Measurements from ENCODE around the gene TMEM89. TPM values are rescaled to one million over a fixed set of nuclear protein-coding genes. Genes with fewer than 3 reads are reported as not detected.

The TMEM89 gene
- total and polyA plus RNA-seq, 9 donors, result not detected

GRCh38 chr3:48637305-48637704 lies 15.7 kb upstream of the TMEM89 start:
- no peak overlapping the region for H3K4me3 ChIP-seq
- H3K9me3 ChIP-seq, result no peaks in the 10 kb centered on the region
- TF ChIP-seq POLR2A (IDR thresholded peaks at IDR 0.05) (no peak), EP300 (IDR thresholded peaks at IDR 0.05) (no peak)
- TF ChIP-seq, protein P1, sequence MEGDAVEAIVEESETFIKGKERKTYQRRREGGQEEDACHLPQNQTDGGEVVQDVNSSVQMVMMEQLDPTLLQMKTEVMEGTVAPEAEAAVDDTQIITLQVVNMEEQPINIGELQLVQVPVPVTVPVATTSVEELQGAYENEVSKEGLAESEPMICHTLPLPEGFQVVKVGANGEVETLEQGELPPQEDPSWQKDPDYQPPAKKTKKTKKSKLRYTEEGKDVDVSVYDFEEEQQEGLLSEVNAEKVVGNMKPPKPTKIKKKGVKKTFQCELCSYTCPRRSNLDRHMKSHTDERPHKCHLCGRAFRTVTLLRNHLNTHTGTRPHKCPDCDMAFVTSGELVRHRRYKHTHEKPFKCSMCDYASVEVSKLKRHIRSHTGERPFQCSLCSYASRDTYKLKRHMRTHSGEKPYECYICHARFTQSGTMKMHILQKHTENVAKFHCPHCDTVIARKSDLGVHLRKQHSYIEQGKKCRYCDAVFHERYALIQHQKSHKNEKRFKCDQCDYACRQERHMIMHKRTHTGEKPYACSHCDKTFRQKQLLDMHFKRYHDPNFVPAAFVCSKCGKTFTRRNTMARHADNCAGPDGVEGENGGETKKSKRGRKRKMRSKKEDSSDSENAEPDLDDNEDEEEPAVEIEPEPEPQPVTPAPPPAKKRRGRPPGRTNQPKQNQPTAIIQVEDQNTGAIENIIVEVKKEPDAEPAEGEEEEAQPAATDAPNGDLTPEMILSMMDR (IDR thresholded peaks at IDR 0.05), result no peak
- peaks cover 3% of the 10 kb centered on the region for H3K4me1 ChIP-seq (ENCODE audit: insufficient read depth)
- no peak overlapping the region for H3K27ac ChIP-seq
- no peaks in the 10 kb centered on the region for H3K36me3 ChIP-seq
- DNase-seq, result no peak
- intact Hi-C loops (cut with DNase I), result no loop called here
- no peaks in the 10 kb centered on the region for H3K27me3 ChIP-seq
- 51 to 60% (median 56%) methylated on average over 6 of the region's 6 CpGs for WGBS, 3 donors

GRCh38 chr3:48636149-48636655 lies 14.6 kb upstream of the TMEM89 start:
- DNase-seq, result no peak
- H3K36me3 ChIP-seq, result no peaks in the 10 kb centered on the region
- H3K27ac ChIP-seq, result no peak overlapping the region
- peak overlapping the region; percentile 65 for H3K4me3 ChIP-seq
- H3K4me1 ChIP-seq (ENCODE audit: insufficient read depth), result peaks cover 3% of the 10 kb centered on the region
- intact Hi-C loops (cut with DNase I), result no loop called here
- WGBS, 3 donors, result 32 to 45% (median 41%) methylated on average over 10 of the region's 10 CpGs
- TF ChIP-seq EP300 (IDR thresholded peaks at IDR 0.05) (no peak), POLR2A (IDR thresholded peaks at IDR 0.05) (no peak)
- TF ChIP-seq, protein P1 (IDR thresholded peaks at IDR 0.05), result no peak
- no peaks in the 10 kb centered on the region for H3K27me3 ChIP-seq
- no peaks in the 10 kb centered on the region for H3K9me3 ChIP-seq

DNA sequence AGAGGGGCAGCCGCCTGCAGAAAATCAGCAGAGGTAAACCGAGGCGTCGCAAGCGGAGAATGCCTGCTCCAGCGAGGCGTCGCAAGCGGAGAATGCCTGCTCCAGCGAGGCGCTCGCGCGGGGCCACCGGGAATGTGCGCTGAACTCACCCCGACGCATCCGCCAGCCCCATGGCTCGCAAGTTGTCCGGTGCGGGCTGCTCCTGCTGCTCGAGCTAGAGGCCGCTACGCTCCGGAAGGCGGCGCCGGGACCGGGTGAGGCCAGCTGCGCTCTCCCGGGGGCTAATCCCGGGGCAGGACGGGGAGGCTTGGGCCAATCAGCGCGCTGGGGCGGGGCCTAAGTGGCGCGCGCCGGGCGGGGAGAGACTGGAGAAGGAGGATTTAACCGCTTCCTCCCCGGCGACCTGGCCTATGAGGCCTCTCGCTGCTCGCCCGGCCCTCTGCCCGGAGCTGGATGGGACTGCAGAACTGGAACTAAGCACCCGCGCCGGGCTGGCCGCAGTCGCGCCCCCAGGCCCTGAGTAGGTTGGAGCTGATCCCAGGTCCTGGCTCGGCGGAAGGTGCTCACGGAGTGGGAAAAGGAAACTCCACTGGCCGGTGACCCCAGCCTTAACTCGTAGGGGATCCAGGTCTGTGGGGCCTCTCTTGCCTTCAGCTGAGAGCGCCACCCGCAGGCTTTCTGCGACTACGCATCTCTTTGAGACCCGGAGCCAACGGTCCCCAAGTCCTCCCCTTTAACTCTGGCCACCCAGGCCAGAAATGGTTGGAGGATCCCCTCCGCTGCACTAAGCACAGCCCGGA lies 13.9 kb upstream of the TMEM89 start, which contains the start of gene SLC26A6:
Gene SLC26A6, minus strand, starts transcription at position 240 of the 800 bp plus-strand sequence. Its CDS starts 68 bp downstream, at position 172.
- Histone ChIP-seq H3K36me3 (no peaks in the 10 kb centered on the region), H3K27me3 (no peaks in the 10 kb centered on the region), H3K27ac (peak within 1 kb of the TSS; percentile 62 to 76), H3K4me3 (peak within 1 kb of the TSS; percentile 65), H3K4me1 (ENCODE audit: insufficient read depth) (peaks cover 3% of the 10 kb centered on the region), H3K9me3 (no peaks in the 10 kb centered on the region)
- 0 to 1% (median 0%) methylated on average over 51 to 68 of the region's 68 CpGs for WGBS, 3 donors
- DNase-seq, result peak; percentile 94 to 97 (median 95)
- intact Hi-C loops (cut with DNase I), result no loop called here
- TF ChIP-seq POLR2A (IDR thresholded peaks at IDR 0.05), result peak; percentile 26
- TF ChIP-seq, protein P1 (IDR thresholded peaks at IDR 0.05), result peak; percentile 40 to 66 (median 52)
- TF ChIP-seq EP300 (IDR thresholded peaks at IDR 0.05), result no peak

- Histone ChIP-seq H3K9me3 (no peaks in the 10 kb centered on the region), H3K27ac (peak overlapping the region; percentile 62 to 76), H3K36me3 (no peaks in the 10 kb centered on the region), H3K27me3 (no peaks in the 10 kb centered on the region), H3K4me3 (peak overlapping the region; percentile 65), H3K4me1 (ENCODE audit: insufficient read depth) (peaks cover 3% of the 10 kb centered on the region)
- peak; percentile 58 to 71 (median 61) for DNase-seq
- intact Hi-C loops (cut with DNase I), result no loop called here
- 2 to 3% (median 2%) methylated on average over 25 to 30 of the region's 30 CpGs for WGBS, 3 donors
- TF ChIP-seq EP300 (IDR thresholded peaks at IDR 0.05) (no peak), POLR2A (IDR thresholded peaks at IDR 0.05) (no peak)
- TF ChIP-seq, protein P1 (IDR thresholded peaks at IDR 0.05), result no peak
These were observed 13.2 kb upstream of the TMEM89 start for GRCh38 chr3:48634661-48635221.
